M059J (cell line): ENCODE measurements around the gene SHROOM3. TPM values are rescaled to one million over a fixed set of nuclear protein-coding genes. Genes with fewer than 3 reads are reported as not detected.
"Not testable (repeated sequence)": the region's sequence is repeated elsewhere in the genome, so short reads cannot be mapped to it uniquely, and the experiment has no call there.

Source experiments
- DNase-seq: peaks from one replicate; pipeline ENCODE4 v3.0.0-alpha.2; 2012; ENCODE audit warnings: low read depth
- total RNA-seq: library from RNA; depleted of rRNA; stranded (reverse); fragments of >200 nt; shearing (Covaris generic); gene quantifications from 2 replicates; pipeline ENCODE4 v1.2.3, GENCODE V29; 2014; rRNA removed

SHROOM3 gene
- 12.9 and 15.7 TPM in 2 replicates for total RNA-seq

GRCh38 chr4:76434901-76435527, at the start of gene SHROOM3:
SHROOM3 (plus strand) TSS chr4:76435229; CDS start chr4:76436053, 824 bp downstream.
- DNase-seq: peak; percentile 81

DNA sequence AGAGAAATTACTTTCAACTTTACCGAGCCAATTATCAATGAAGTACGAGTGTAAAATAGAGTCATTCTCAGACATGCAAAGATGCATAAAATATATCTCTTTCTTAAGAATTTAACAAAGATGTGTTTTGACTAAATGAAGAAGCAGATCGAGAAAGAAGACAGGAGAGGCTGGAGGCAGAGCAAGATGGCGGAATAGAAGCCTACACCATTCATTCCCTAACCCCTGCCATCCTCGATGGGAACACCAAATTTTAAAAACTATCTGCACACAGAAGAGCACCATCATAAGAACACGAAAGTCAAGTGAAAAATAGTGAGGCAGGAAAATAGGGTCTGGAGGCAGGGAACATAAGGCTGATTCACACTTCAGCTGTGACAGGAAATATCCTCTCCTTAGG, 49.1 kb upstream of the SHROOM3 start:
- DNase-seq: no peak

- DNase-seq: no peak
These were observed 48.3 kb upstream of the SHROOM3 start for GRCh38 chr4:76386566-76387305.

GRCh38 chr4:76388160-76388908, 46.7 kb upstream of the SHROOM3 start:
- DNase-seq: peak; percentile 21

- no peak for DNase-seq
These were observed 33.4 kb upstream of the SHROOM3 start for GRCh38 chr4:76401654-76402053.

GRCh38 chr4:76406081-76406480, 28.9 kb upstream of the SHROOM3 start:
- no peak for DNase-seq

GRCh38 chr4:76407440-76408119, 27.4 kb upstream of the SHROOM3 start:
- no peak for DNase-seq

DNA sequence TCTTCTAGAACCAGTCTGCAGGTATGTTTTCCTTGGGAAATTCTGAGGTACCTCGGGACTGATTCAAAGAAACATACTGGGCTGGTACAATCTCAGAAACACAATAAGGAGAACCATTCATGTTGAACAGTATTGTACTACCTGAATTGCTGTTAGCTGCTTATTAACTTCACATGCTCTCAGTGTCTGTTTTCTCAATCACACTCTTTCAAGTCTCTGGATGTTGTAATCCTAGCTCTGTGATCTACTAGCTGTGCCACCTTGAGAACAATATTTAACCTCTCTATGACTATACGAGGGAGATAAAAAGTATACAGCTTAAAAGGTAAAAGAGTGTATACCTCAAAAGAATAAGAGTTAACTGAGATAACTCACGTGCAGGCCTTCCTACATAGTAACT, 24.4 kb upstream of the SHROOM3 start:
- DNase-seq: no peak

DNA sequence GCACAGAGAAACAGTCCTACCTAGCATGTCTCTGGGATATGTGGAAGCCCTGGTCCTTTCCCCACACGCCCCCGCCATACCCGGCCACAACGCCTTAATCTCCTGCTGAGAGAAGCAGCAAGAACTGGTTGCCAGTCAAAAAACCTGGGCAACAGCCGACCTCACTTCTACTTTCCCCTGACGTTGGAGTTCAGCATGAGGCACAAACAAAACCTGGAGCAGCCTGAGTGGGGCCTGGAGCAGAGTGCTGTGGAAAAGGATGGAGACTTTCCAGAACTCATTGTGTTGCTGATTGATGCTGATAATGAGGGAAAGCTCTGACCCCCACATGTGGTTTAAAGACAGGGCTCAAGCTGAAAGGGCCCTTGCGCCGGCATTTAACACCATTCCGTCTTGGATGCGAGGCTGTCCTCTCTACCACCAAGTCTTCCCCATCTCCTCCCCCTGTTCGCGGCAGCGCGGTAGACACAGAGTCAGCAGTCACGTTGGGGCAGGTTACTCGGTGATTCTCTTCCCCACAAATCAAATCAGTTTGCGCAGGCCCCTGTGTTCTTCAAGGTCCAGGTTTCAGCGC, 14.8 kb upstream of the SHROOM3 start:
- no peak for DNase-seq

- DNase-seq: no peak
These were observed 14.1 kb upstream of the SHROOM3 start, which contains the start of gene CCDC158 for GRCh38 chr4:76420762-76421581. CCDC158 (minus strand) TSS chr4:76421141; CDS start chr4:76403207, 17,934 bp downstream.

GRCh38 chr4:76423159-76423558, 11.9 kb upstream of the SHROOM3 start:
- not testable (repeated sequence) for DNase-seq

DNA sequence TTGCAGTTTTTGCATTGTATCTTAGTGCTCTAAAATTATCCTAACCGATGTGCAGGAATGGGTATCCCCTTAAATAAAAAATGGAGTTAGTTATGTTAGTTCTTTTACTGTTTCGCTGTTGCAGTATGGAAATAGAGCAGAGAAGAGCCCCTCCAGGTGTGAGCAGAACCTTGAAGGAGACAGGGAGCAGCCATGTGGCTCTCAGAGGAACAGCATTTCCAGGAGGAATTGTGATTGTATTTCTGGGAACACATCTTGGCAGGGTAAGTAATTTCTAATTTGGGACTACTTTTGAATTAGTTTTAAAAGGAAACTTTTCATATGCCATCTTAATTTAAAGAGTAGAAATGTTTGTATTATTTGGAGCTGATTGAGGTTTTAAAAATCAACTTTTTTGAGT, 8.8 kb upstream of the SHROOM3 start:
- peak; percentile 22 for DNase-seq

DNA sequence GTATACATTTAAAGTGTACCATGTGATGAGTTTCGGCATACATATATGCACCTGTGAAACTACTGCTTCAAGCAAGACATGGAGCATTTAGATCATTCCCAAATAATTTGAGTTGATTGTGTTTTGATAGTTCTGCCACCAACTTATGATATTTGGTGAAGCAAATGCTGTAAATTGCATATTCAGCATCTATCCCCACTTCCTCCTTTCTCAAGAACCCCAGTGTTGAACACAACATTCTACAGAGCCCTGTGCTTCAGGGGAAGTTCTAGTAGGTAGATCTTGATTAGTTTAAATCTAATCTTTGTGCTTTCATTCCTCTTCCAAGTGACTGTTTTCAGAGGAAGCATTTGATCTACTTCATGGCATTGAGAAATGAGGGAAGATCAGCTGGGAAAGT, 5.4 kb upstream of the SHROOM3 start:
- no peak for DNase-seq

- peak; percentile 58 for DNase-seq
These were observed 4.3 kb upstream of the SHROOM3 start for GRCh38 chr4:76430519-76431388.

- DNase-seq: peak; percentile 41
These were observed 695 bp downstream of the SHROOM3 start for GRCh38 chr4:76435528-76436319.

DNA sequence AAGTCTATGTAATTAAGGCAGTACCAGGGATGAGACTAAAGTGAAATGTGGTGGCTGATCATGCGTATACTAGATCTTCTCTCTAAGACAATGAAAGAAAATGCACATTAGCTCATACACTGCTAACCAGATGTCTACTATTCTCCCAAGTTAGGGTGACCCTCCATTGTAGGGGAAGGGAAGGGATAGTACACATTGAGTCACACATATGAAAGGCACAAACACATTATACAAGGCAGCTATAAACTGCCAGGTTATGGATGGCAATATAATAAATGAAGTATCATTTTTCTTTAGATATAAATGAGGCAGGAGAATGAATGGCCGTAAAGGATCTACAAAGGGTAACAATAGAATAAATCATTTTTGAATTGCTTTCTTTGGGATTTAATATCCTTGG, 4.5 kb downstream of the SHROOM3 start:
- no peak for DNase-seq

- DNase-seq: no peak
These were observed 6.9 kb downstream of the SHROOM3 start for GRCh38 chr4:76441881-76442280.

GRCh38 chr4:76442807-76443206, 7.8 kb downstream of the SHROOM3 start:
- DNase-seq: no peak

- DNase-seq: no peak
These were observed 8.3 kb downstream of the SHROOM3 start for GRCh38 chr4:76443376-76443775.
